GM12878 (cell line): Measurements from ENCODE around the gene TPK1. TPM values are rescaled to one million over a fixed set of nuclear protein-coding genes. Genes with fewer than 3 reads are reported as not detected.

Experiments
- ATAC-seq: fragments of 200-7000 bp; cut with Tn5 transposase; 3 replicates; pipeline ENCODE4 v1.9.1; 2020; ENCODE audit warnings: mild to moderate bottlenecking, moderate library complexity
- BruUV-seq: library from RNA; stranded (reverse); fragments of 400-500 nt; replicated peaks from 2 replicates; lab custom pipeline; 2021; lab: Mats Ljungman, UMichigan
- CTCF ChIA-PET: fragments of 300-600 bp; sonication (Branson Sonifier 250); formaldehyde crosslinking; extraction: SDS; loops from one replicate; lab custom pipeline; 2021; ENCODE audit warnings: inconsistent platforms; lab: Yijun Ruan, JAX
- POLR2A ChIA-PET: fragments of 350-600 bp; formaldehyde crosslinking; extraction: SDS; loops from one replicate; lab custom pipeline; 2021; ENCODE audit warnings: inconsistent platforms; lab: Charles Lee
- RAD21 ChIA-PET: fragments of 300-600 bp; sonication (Branson Sonifier 250); formaldehyde crosslinking; loops from one replicate; lab custom pipeline; 2023; ENCODE audit warnings: antibody characterized with exemption; ENCODE audit not compliant: unreplicated experiment; lab: Charles Lee
- SMC1A ChIA-PET: fragments of 300-600 bp; sonication (Branson Sonifier 250); formaldehyde crosslinking; loops from one replicate; lab custom pipeline; 2023; ENCODE audit not compliant: unreplicated experiment, uncharacterized antibody; lab: Charles Lee
- DNase-seq: peaks from one replicate; pipeline ENCODE4 v3.0.0-alpha.2; 2011; ENCODE audit warnings: low read depth, low spot score
- FAIRE-seq: peaks from 3 replicates; lab custom pipeline; 2011; peaks lifted over from hg19 to GRCh38; lab: Jason Lieb, UNC
- H2AFZ ChIP-seq: 2 replicates; pipeline ENCODE4 v1.6.0; 2011; ENCODE audit warnings: low read depth, low read length, control low read depth; ENCODE audit not compliant: control insufficient read depth
- H3K27ac ChIP-seq: 2 replicates; pipeline ENCODE4 v1.5.1; 2011; ENCODE audit warnings: control low read depth; ENCODE audit not compliant: control insufficient read depth, insufficient read depth
- H3K27me3 ChIP-seq, 2 experiments: replicated peaks in 1 of 2; 2 replicates each; pipeline versions ENCODE4 v1.6.0 to v1.6.1; 2011; ENCODE audit warnings: low read length in 1 of 2; ENCODE audit not compliant: control insufficient read depth in 2 of 2, insufficient read depth in 2 of 2
- H3K36me3 ChIP-seq, 2 experiments: 2 replicates each; pipeline ENCODE4 v1.5.1; 2011; ENCODE audit warnings: low read length in 1 of 2; ENCODE audit not compliant: control insufficient read depth in 2 of 2, insufficient read depth in 2 of 2
- H3K4me1 ChIP-seq: 2 replicates; pipeline ENCODE4 v1.6.1; 2011; ENCODE audit warnings: mild to moderate bottlenecking, low read length, moderate library complexity, mixed read lengths; ENCODE audit not compliant: control insufficient read depth, insufficient read depth
- H3K4me2 ChIP-seq: 2 replicates; pipeline ENCODE4 v1.6.0; 2011; ENCODE audit warnings: control low read depth; ENCODE audit not compliant: control insufficient read depth, insufficient read depth
- H3K4me3 ChIP-seq: fragments of 200-600 bp; sonication (generic); 2 replicates; pipeline ENCODE4 v1.5.1; 2016
- H3K79me2 ChIP-seq: 2 replicates; pipeline ENCODE4 v1.6.0; 2011; ENCODE audit warnings: low read length; ENCODE audit not compliant: control insufficient read depth, insufficient read depth
- H3K9ac ChIP-seq: 2 replicates; pipeline ENCODE4 v1.8.0; 2011; ENCODE audit warnings: low read length, control low read depth, mixed read lengths; ENCODE audit not compliant: control insufficient read depth, insufficient read depth
- H3K9me3 ChIP-seq: replicated peaks from 3 replicates; pipeline ENCODE4 v1.5.1; 2011; ENCODE audit warnings: mild to moderate bottlenecking, low read length; ENCODE audit not compliant: control insufficient read depth, insufficient read depth
- H4K20me1 ChIP-seq: 2 replicates; pipeline ENCODE4 v1.6.0; 2011; ENCODE audit not compliant: control insufficient read depth, insufficient read depth
- ATF7 ChIP-seq: fragments of 450-650 bp; IDR thresholded peaks from 2 replicates; pipeline ENCODE4 v1.6.1; 2016; ENCODE audit warnings: low read depth, mild to moderate bottlenecking
- CBFB ChIP-seq: IDR thresholded peaks from 2 replicates; pipeline ENCODE4 v1.6.1; 2016; ENCODE audit warnings: antibody characterized with exemption, low read depth
- IKZF1 ChIP-seq: fragments of 450-650 bp; conservative IDR thresholded peaks from 2 replicates; pipeline ENCODE4 v1.6.1; 2017; ENCODE audit warnings: antibody characterized with exemption, mild to moderate bottlenecking
- POLR2A ChIP-seq: IDR thresholded peaks from 2 replicates; pipeline ENCODE4 v1.6.1; 2011; ENCODE audit warnings: low read depth, mild to moderate bottlenecking, low read length
- TARDBP ChIP-seq: IDR thresholded peaks from 2 replicates; pipeline ENCODE4 v1.6.1; 2016; ENCODE audit warnings: borderline replicate concordance
- ZBED1 ChIP-seq: IDR thresholded peaks from 2 replicates; pipeline ENCODE4 v1.6.1; 2016; ENCODE audit warnings: borderline replicate concordance
- WGBS: methylation state at CpG from one replicate; pipeline ENCODE4 v1.1.6; 2016; ENCODE audit warnings: low lambda C conversion rate; ENCODE audit not compliant: insufficient replicate concordance, insufficient coverage; ENCODE audit errors: missing lambda C conversion rate; 5-methylcytosine and 5-hydroxymethylcytosine counted together
- in situ Hi-C: fragments of 300-500 bp; cut with MboI; formaldehyde crosslinking; loops from 9 replicates; pipeline ENCODE4 v1.14.3; 2018; ENCODE audit warnings: mixed read lengths
- intact Hi-C: fragments of 100-400 bp; cut with micrococcal nuclease; formaldehyde crosslinking; loops from one replicate; pipeline ENCODE4 v1.14.2; 2022; ENCODE audit not compliant: unreplicated experiment
- polyA plus RNA-seq, 11 experiments: library from polyadenylated mRNA; depleted of rRNA in 4 of 11; unstranded in 6 of 11; stranded (reverse) in 5 of 11; fragments of >200 nt; fragmentation: Nextera tagmentation in 4 of 11; fragmentation: Illumina TruSeq in 1 of 11; extraction: Ambion mirVana in 4 of 11; extraction: Trizol in 1 of 11; gene quantifications; 1 replicate in 1 of 11; 2 replicates in 10 of 11; pipeline versions ENCODE4 v1.2.1 to v1.2.3, GENCODE V29; 2011 to 2016; ENCODE audit warnings: inconsistent platforms in 2 of 11, missing spikeins in 2 of 11, low read depth in 1 of 11
- total RNA-seq, 4 experiments: library from RNA; depleted of rRNA in 3 of 4; stranded (reverse); fragments of >200 nt in 3 of 4; fragmentation: Illumina TruSeq in 1 of 4; extraction: Trizol in 1 of 4; gene quantifications; 2 replicates each; pipeline versions ENCODE4 v1.2.1 to v1.2.3, GENCODE V29; 2013 to 2021
- TF ChIP-seq, protein P1 (sequence below): fragments of 150-350 bp; IDR thresholded peaks from 2 replicates; pipeline ENCODE4 v1.6.1; 2016; ENCODE audit warnings: low read depth, low read length

TPK1 gene
- total and polyA plus RNA-seq, 10 of the 15 experiments (the other 5 are each of a cell fraction or from before 2014, with no cell fraction given): 7.1 to 19.0 (median 9.3) TPM

DNA sequence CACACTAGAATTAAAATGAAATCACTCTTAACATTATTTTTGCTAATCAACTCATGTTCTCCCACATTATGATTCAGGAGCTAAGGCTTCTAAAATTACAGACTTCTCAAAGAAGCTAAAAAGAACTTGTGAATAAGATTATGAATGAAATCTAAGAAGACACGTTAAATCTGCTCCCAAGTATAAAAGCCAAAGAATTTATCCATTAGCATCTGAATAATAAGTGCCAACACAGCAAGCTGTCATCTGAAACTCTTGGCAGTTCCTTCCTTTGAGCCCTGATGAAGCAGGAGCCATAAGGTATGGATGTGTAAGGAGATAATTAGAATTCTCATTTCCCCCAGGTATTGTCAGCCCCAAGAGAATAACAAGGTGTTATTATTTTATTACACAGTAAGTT, 50.3 kb downstream of the TPK1 start:
- WGBS: 32% methylated on average over 1 of the region's 1 CpG
- H4K20me1 ChIP-seq: no peaks in the 10 kb centered on the region
- CTCF ChIA-PET: interaction anchor here (1.0 to 4.4 kb wide), 6 partner anchors 22 to 70 kb away, joined by 3 to 18 read pairs (median 4); partner anchors contain the start of gene TPK1
- FAIRE-seq (no peak), DNase-seq (no peak), ATAC-seq (no peak)
- POLR2A ChIA-PET: no interaction called here
- SMC1A ChIA-PET: interaction anchor here (0.6 to 0.9 kb wide), 3 partner anchors 34 to 106 kb away, joined by 3 to 4 read pairs (median 3); no protein-coding TSS in a partner anchor
- TF ChIP-seq ATF7: no peak
- no peak for TF ChIP-seq POLR2A
- TF ChIP-seq, protein P1, sequence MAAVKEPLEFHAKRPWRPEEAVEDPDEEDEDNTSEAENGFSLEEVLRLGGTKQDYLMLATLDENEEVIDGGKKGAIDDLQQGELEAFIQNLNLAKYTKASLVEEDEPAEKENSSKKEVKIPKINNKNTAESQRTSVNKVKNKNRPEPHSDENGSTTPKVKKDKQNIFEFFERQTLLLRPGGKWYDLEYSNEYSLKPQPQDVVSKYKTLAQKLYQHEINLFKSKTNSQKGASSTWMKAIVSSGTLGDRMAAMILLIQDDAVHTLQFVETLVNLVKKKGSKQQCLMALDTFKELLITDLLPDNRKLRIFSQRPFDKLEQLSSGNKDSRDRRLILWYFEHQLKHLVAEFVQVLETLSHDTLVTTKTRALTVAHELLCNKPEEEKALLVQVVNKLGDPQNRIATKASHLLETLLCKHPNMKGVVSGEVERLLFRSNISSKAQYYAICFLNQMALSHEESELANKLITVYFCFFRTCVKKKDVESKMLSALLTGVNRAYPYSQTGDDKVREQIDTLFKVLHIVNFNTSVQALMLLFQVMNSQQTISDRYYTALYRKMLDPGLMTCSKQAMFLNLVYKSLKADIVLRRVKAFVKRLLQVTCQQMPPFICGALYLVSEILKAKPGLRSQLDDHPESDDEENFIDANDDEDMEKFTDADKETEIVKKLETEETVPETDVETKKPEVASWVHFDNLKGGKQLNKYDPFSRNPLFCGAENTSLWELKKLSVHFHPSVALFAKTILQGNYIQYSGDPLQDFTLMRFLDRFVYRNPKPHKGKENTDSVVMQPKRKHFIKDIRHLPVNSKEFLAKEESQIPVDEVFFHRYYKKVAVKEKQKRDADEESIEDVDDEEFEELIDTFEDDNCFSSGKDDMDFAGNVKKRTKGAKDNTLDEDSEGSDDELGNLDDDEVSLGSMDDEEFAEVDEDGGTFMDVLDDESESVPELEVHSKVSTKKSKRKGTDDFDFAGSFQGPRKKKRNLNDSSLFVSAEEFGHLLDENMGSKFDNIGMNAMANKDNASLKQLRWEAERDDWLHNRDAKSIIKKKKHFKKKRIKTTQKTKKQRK: no peak
- TF ChIP-seq CBFB: no peak
- TF ChIP-seq TARDBP: no peak
- TF ChIP-seq IKZF1: no peak
- TF ChIP-seq ZBED1: no peak
- RAD21 ChIA-PET: interaction anchor here (2.3 kb wide), 1 partner anchor 50 kb away, joined by 14 read pairs; the partner anchor contains the start of gene TPK1
- H2AFZ ChIP-seq: no peak overlapping the region
- H3K4me1 ChIP-seq: no peaks in the 10 kb centered on the region
- BruUV-seq: no TSS peak
- no peaks in the 10 kb centered on the region for H3K27me3 ChIP-seq
- H3K4me2 ChIP-seq: no peak overlapping the region
- H3K4me3 ChIP-seq: no peak overlapping the region
- no peaks in the 10 kb centered on the region for H3K79me2 ChIP-seq
- intact Hi-C loops (no loop called here), in situ Hi-C loops (no loop called here)
- no peak overlapping the region for H3K27ac ChIP-seq
- H3K9me3 ChIP-seq: no peaks in the 10 kb centered on the region
- no peaks in the 10 kb centered on the region for H3K36me3 ChIP-seq
- H3K9ac ChIP-seq: no peak overlapping the region
